ENCODE data around the gene NOL4L.
A peak's percentile ranks its signal among the peaks of the same experiment; 100 is the strongest.

Gene NOL4L

GRCh38 chr20:32465092-32465900 is 119.8 kb downstream of the NOL4L start:
- H3K4me1 Mint-ChIP-seq, result peaks cover 7% of the 10 kb centered on the region
- peaks cover 29% of the 10 kb centered on the region for H3K36me3 Mint-ChIP-seq
- H3K4me3 Mint-ChIP-seq, result no peak overlapping the region
- no peak for DNase-seq (ENCODE audit: low spot score in 2 of 2)
- ATAC-seq, result no peak
- H3K9me3 Mint-ChIP-seq, result no peaks in the 10 kb centered on the region
- no peak overlapping the region for H3K27ac Mint-ChIP-seq

DNA sequence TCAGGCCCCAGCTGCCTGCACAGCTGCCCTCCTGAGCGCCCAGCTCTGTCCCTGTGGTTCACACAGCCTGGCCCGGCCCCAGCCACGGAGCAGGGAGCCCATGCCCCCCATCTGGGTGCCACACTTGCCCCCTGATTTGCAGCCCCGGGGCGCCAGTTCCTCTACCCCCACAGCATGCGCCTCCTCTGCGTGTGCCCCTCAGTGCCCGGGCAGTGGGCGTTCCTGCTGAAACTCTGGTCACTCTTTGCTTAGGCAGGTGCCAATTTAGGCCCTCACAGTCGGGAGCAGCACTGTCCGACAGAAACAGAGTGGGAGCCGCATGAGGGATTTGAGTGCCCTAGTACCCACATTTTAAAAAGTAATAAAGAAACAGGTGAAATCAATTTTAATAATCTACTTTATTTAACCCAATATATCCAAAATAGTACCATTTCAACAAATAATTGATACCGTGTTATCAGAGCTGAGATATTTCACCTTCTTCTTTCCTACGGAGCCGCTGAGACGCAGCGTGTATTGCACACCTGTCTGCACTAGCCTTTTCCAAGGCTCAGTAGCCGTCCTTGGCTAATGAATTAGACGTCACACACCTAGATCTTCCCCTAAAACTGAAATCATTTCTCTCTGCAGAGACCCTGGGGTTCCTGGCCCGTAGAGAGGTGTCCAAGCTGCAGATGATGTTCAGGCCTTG is 120.6 kb downstream of the NOL4L start:
- H3K27ac Mint-ChIP-seq, result no peak overlapping the region
- H3K36me3 Mint-ChIP-seq, result peaks cover 29% of the 10 kb centered on the region
- H3K4me3 Mint-ChIP-seq, result no peak overlapping the region
- DNase-seq (ENCODE audit: low spot score in 2 of 2) (no peak), ATAC-seq (no peak)
- H3K4me1 Mint-ChIP-seq, result peaks cover 5% of the 10 kb centered on the region
- no peaks in the 10 kb centered on the region for H3K9me3 Mint-ChIP-seq

GRCh38 chr20:32463642-32464400 is 121.3 kb downstream of the NOL4L start:
- Mint-ChIP-seq H3K27ac (no peak overlapping the region), H3K4me3 (no peak overlapping the region), H3K36me3 (peaks cover 29% of the 10 kb centered on the region), H3K4me1 (peaks cover 5% of the 10 kb centered on the region), H3K9me3 (no peaks in the 10 kb centered on the region)
- ATAC-seq (no peak), DNase-seq (ENCODE audit: low spot score in 2 of 2) (no peak)

GRCh38 chr20:32462900-32463641 is 122.1 kb downstream of the NOL4L start:
- H3K4me3 Mint-ChIP-seq, result no peak overlapping the region
- no peak for DNase-seq (ENCODE audit: low spot score in 2 of 2)
- peaks cover 23% of the 10 kb centered on the region for H3K36me3 Mint-ChIP-seq
- H3K27ac Mint-ChIP-seq, result peak overlapping the region; percentile 72
- H3K4me1 Mint-ChIP-seq, result peaks cover 13% of the 10 kb centered on the region
- H3K9me3 Mint-ChIP-seq, result no peaks in the 10 kb centered on the region
- ATAC-seq, result no peak

DNA sequence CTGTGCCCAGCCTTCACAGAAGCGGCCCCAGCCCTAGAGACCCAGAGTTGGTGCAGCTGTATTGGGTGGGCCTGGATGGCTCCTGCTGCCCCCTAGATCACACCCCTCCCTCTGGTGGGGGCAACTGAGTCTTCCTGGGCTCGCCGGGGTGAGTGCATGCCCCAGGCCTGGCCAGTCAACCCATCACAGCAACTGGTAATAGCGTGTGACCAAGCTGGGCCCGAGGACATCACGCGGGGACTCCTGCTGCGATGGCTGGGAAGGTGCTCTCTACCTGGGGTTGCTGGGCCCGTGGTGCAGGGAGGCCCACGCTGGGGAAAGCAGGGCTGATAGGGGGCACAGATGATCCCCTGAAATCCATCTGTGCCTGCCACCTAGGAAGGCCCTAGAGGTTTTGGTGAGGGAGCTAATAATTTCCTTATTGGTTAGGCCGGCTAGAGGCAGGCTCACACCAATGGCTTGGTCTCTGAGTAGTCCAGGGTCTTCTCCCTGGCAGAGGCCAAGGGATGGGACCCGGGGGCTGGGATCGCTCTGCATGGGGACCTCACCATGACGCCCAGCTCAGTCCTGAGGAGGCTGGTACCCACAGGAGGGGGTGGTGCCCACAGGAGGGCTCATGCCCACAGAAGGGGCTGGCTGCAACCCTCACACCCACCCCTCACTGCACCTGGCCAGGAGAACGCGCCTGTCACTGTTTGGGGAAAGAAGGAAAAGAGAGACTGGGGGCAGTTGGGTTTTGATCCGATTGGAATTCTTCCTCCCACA is 123.1 kb downstream of the NOL4L start:
- Mint-ChIP-seq H3K4me3 (no peak overlapping the region), H3K4me1 (peaks cover 17% of the 10 kb centered on the region), H3K9me3 (no peaks in the 10 kb centered on the region), H3K27ac (peak overlapping the region; percentile 72), H3K36me3 (peaks cover 22% of the 10 kb centered on the region)
- no peak for DNase-seq (ENCODE audit: low spot score in 2 of 2)
- no peak for ATAC-seq

DNA sequence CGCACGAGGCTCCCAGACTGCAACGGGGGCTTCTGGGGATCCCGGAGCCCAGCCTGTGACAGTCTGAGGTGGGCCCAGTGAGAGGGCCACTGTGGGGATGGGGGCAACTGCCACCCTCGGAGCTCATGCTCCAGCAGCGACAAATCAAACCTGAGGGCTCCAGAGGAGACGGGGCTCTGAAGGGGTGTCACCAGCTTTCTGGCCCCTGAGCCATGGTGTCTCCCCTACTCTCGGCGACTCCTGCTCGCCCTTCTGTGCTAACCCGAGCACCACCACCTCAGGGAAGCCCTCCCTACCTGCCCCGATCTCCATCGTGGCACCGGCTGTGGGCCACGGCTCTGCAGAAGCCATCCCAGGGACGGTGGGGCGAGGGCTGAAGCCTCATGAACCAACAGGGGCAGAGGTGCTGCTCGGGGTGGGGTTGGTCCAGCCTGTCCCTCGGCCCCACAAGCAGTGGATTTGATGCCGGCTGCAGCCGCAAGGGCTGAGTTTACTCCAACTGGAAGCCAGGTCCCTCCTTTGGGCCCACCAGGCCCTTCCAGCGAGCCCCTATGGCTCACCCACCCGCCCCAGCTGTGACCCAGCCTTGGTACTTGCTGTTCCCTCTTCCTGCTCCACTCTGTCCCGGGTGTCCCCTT is 124.3 kb downstream of the NOL4L start:
- DNase-seq (ENCODE audit: low spot score in 2 of 2) (no peak), ATAC-seq (no peak)
- Mint-ChIP-seq H3K4me3 (no peak overlapping the region), H3K9me3 (no peaks in the 10 kb centered on the region), H3K27ac (peak overlapping the region; percentile 72), H3K36me3 (peaks cover 13% of the 10 kb centered on the region), H3K4me1 (peaks cover 17% of the 10 kb centered on the region)

DNA sequence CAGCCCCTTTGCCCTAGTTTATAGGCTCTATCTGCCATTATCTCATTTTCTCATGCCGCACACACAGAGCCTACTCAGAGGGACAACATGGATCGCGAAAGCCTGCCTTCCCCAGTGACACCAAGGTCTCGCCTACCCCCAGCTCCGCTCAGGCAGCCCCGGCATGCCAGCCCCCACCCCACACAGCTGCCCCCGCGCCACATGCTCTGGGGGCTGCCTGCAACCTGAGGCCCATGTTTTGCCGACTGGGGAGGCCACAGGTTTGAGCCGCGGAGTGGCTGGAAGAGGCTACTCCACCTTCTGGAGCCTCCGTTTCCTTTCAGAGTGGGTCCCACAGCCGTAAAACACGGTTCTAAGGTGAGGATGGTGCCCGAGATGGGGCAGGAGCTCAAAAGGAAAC is 124.9 kb downstream of the NOL4L start:
- Mint-ChIP-seq H3K27ac (no peak overlapping the region), H3K4me1 (peaks cover 18% of the 10 kb centered on the region), H3K4me3 (no peak overlapping the region), H3K36me3 (peaks cover 19% of the 10 kb centered on the region), H3K9me3 (no peaks in the 10 kb centered on the region)
- DNase-seq (ENCODE audit: low spot score in 2 of 2) (no peak), ATAC-seq (no peak)

DNA sequence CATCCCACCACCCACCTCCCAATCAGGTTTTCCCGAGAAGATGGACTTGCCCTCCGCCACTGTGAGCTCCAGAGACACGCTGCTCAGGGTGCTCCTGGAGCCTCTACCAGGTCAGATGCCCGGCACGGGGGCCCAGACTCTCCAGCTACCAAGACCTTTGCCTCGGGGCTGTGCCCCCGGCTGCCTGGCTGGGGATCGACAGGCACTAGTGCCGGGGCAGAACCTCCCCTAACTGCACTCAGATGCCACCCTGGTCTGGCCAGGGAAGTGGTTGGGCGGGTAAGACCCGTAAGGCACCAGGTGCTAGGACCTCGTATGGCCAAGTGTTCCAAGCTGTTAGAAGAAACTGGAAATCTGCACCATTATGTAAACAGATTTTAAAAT is 126.3 kb downstream of the NOL4L start:
- H3K4me3 Mint-ChIP-seq, result no peak overlapping the region
- H3K4me1 Mint-ChIP-seq, result peaks cover 28% of the 10 kb centered on the region
- peaks cover 23% of the 10 kb centered on the region for H3K36me3 Mint-ChIP-seq
- H3K27ac Mint-ChIP-seq, result peak overlapping the region; percentile 87
- DNase-seq (ENCODE audit: low spot score in 2 of 2) (no peak), ATAC-seq (no peak)
- H3K9me3 Mint-ChIP-seq, result no peaks in the 10 kb centered on the region

DNA sequence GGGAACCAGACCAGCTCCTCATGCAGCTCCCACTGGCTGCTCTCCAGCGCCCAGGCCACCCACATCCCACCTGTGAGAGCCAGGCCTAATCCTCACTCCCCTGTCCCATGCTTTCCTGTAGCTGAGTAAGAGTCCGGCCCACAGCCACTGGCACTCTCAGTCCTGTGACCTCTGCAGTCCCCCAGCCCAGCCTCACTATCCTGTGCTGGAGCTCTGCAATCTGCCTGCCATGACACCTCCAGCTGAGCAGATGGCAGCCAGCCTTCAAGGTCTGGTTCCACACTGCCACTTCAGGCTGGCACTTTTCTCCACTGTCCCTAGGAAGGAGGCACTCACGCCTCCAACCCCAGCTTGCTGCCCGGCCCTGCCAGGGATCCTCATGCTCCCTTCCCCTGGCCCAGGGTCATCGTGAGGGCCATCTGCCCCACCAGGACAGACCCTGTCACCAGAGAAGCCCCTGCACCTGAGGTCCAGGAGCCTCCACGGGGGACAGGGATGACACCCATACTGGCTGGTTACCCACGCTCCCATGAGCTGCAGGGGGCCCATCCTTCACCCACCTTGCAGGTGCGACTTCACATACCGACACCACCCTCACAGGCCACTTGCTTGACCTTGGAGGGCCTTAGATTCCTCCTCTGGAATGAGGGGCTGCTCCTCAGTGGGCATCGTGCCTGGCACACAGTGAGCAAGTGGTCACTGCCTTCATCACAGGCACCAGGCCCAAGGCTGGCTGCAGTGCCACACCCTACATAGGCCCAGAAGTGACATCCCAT is 126.9 kb downstream of the NOL4L start:
- Mint-ChIP-seq H3K4me1 (peaks cover 28% of the 10 kb centered on the region), H3K4me3 (no peak overlapping the region), H3K27ac (peak overlapping the region; percentile 87), H3K36me3 (peaks cover 29% of the 10 kb centered on the region), H3K9me3 (no peaks in the 10 kb centered on the region)
- no peak for DNase-seq (ENCODE audit: low spot score in 2 of 2)
- no peak for ATAC-seq

DNA sequence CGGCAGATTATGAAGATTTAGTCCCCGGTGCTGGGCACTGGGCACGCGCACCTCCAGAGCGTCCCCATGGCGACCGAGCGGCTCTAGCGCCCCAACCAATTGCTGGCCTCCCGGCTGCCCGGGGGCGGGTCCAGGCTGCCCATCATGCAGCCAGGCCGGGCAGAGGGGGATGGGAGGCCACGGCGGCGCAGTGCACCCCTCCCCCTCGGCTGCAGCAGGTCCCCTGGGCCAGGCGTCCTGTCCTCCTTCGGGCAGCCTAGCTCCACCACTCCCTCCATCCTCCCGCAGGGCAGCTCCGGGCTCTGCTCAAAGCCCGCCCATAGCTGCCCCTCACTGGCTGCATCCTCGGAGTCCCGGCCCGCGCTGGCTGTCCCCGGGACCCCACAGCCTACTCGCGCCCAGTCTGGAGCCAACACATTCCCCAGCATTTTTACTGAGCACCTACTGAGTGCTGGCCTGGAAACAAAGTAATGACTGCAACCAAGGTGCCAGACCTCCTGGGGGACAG is 127.6 kb downstream of the NOL4L start:
- no peak overlapping the region for H3K4me3 Mint-ChIP-seq
- no peaks in the 10 kb centered on the region for H3K9me3 Mint-ChIP-seq
- peaks cover 33% of the 10 kb centered on the region for H3K4me1 Mint-ChIP-seq
- peak overlapping the region; percentile 87 for H3K27ac Mint-ChIP-seq
- peaks cover 30% of the 10 kb centered on the region for H3K36me3 Mint-ChIP-seq
- no peak for ATAC-seq
- DNase-seq (ENCODE audit: low spot score in 2 of 2), result no peak

DNA sequence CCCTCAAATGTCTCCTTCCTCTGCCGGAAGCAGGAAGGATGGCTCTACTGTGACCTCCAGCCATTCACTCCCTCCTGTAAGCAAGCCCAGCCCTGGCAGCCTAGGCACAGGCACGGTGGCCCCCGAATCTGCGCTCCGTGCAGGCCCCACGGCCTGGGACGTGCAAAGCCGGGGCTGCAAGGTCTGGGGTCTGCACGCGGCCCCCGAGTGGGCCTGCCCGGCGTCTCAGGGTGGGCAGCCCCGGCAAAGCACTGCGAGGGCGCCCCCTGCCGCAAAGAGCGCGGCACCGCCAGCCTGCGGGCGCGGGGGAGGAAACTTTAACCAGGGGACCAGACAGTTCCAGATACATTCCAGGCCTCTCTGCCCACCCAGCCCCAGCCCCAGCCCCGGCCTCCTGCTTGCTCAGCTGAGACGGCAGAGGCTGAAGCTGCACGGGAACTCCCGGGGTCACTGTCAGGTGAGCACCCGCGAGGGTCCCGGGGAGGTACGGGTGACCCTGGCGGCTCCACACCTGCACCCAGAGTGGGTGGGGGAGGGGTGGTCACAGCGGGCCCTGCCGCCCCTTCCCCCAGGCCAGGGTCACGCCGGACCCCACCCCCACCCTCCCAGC is 128.2 kb downstream of the NOL4L start:
- H3K36me3 Mint-ChIP-seq, result peaks cover 30% of the 10 kb centered on the region
- peak in 1 of 2 donors; percentile 25 for DNase-seq (ENCODE audit: low spot score in 2 of 2)
- H3K9me3 Mint-ChIP-seq, result no peaks in the 10 kb centered on the region
- H3K4me3 Mint-ChIP-seq, result no peak overlapping the region
- peaks cover 31% of the 10 kb centered on the region for H3K4me1 Mint-ChIP-seq
- H3K27ac Mint-ChIP-seq, result no peak overlapping the region
- no peak for ATAC-seq

DNA sequence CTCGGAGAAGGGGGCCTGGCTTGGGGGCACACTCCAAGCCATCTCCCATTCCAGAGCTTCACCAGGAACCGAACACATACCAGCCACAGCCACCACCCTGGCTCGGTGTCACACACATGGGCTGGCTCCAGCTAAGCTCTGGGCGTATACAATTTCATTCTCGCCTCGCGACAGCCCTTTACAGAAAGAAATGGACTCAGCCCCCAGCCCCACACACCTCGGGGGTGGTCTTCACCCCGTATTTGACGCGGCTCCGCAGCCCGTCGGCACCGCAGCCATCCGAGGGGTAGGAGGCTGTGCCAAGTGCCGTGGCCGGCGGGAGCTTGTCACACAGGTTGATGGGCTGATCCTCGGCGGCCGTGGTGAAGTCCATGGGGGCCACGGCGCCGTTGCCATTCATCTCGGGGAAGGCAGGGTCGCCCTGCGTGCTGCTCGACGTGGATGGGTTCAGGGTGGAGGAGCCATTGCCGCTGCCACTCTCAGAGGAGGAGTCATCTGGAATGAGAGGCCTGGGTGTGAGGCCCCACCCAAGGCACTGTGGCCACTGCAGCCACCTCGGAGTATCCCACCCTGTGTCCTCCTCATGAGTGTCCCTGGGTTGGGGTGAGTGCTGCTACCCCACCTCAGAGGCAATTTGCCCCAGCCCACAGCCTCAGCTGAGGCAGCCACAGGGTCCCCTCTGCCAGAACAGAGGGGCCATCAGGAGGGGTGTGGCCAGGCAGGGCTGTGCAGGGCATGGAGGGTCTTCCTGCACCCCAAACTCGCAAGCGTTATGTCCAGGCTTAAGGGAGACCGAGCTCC is 129.0 kb downstream of the NOL4L start:
- peaks cover 36% of the 10 kb centered on the region for H3K4me1 Mint-ChIP-seq

More for the DNA sequence above, 129.0 kb downstream of the NOL4L start:
- no peak for ATAC-seq
- Mint-ChIP-seq H3K9me3 (no peaks in the 10 kb centered on the region), H3K4me3 (no peak overlapping the region), H3K27ac (peak overlapping the region; percentile 85), H3K36me3 (peaks cover 37% of the 10 kb centered on the region)
- no peak for DNase-seq (ENCODE audit: low spot score in 2 of 2)
